K562 (cell line): ENCODE data around the gene ADCY9. TPM values are rescaled to one million over a fixed set of nuclear protein-coding genes. Genes with fewer than 3 reads are reported as not detected.

ENCODE experiments used
- ATAC-seq: fragments of 200-7000 bp; cut with Tn5 transposase; 3 replicates; pipeline ENCODE4 v1.9.1; 2020; ENCODE audit warnings: moderate library complexity
- BruUV-seq: library from RNA; stranded (reverse); fragments of 400-500 nt; replicated peaks from 2 replicates; lab custom pipeline; 2021; lab: Mats Ljungman, UMichigan
- CTCF ChIA-PET: fragments of 300-600 bp; formaldehyde crosslinking; extraction: SDS; loops from one replicate; lab custom pipeline; 2021; ENCODE audit warnings: low intra/inter-chr PET ratio; lab: Yijun Ruan, JAX
- POLR2A ChIA-PET: fragments of 300-600, 350-650 bp; sonication (Branson Sonifier 250); formaldehyde crosslinking; extraction: SDS; loops from one replicate; lab custom pipeline; 2021; ENCODE audit warnings: antibody characterized with exemption, inconsistent platforms; lab: Yijun Ruan, JAX
- DNase-seq, 4 experiments: peaks; one replicate each; pipeline versions ENCODE4 v3.0.0 to v3.0.0-alpha.2; 2011 to 2018; ENCODE audit warnings: low spot score in 3 of 4, mixed read lengths in 3 of 4; ENCODE audit errors: extremely low read depth in 1 of 4
- FAIRE-seq: peaks from 2 replicates; lab custom pipeline; 2011; peaks lifted over from hg19 to GRCh38; lab: Jason Lieb, UNC
- H2AFZ ChIP-seq: 2 replicates; pipeline ENCODE4 v1.6.0; 2011; ENCODE audit warnings: low read depth, low read length, control low read depth, inconsistent platforms
- H3K27ac ChIP-seq: fragments of 200-600 bp; 3 replicates; pipeline ENCODE4 v1.8.0; 2011; ENCODE audit warnings: low read depth, mild to moderate bottlenecking, control low read depth, inconsistent platforms, low read length, moderate library complexity, mixed read lengths; ENCODE audit errors: extremely low read depth
- H3K27me3 ChIP-seq, 2 experiments: fragments of 300-600 bp in 1 of 2; 2 replicates in 1 of 2; 3 replicates in 1 of 2; pipeline versions ENCODE4 v1.6.0 to v1.8.0; 2011; ENCODE audit warnings: inconsistent platforms in 2 of 2, low read length in 2 of 2, mild to moderate bottlenecking in 1 of 2, mixed read lengths in 1 of 2, moderate library complexity in 1 of 2; ENCODE audit not compliant: control insufficient read depth in 2 of 2, insufficient read depth in 2 of 2
- H3K36me3 ChIP-seq: fragments of 300-600 bp; 3 replicates; pipeline ENCODE4 v1.8.0; 2011; ENCODE audit warnings: mild to moderate bottlenecking, low read length, inconsistent platforms; ENCODE audit not compliant: control insufficient read depth, insufficient read depth
- H3K4me1 ChIP-seq, 2 experiments: fragments of 200-600 bp in 1 of 2; replicated peaks in 1 of 2; 2 replicates in 1 of 2; 3 replicates in 1 of 2; pipeline versions ENCODE4 v1.5.1 to v1.8.0; 2011; ENCODE audit warnings: inconsistent platforms in 2 of 2, low read length in 2 of 2, mild to moderate bottlenecking in 1 of 2, mixed read lengths in 1 of 2, moderate library complexity in 1 of 2; ENCODE audit not compliant: control insufficient read depth in 2 of 2, insufficient read depth in 2 of 2
- H3K4me2 ChIP-seq: 2 replicates; pipeline ENCODE4 v1.6.1; 2011; ENCODE audit warnings: low read length, control low read depth, inconsistent platforms, mixed read lengths; ENCODE audit not compliant: insufficient read depth
- H3K4me3 ChIP-seq: fragments of 200-600 bp; sonication (generic), shearing (Covaris generic); 2 replicates; pipeline ENCODE4 v1.5.1; 2016; ENCODE audit warnings: control low read depth, inconsistent platforms
- H3K79me2 ChIP-seq: fragments of 200-600 bp; 3 replicates; pipeline ENCODE4 v1.8.0; 2011; ENCODE audit warnings: low read length, inconsistent platforms; ENCODE audit not compliant: control insufficient read depth, insufficient read depth
- H3K9ac ChIP-seq, 2 experiments: 2 replicates each; pipeline versions ENCODE4 v1.6.0 to v1.6.1; 2011; ENCODE audit warnings: low read depth in 2 of 2, low read length in 2 of 2, control low read depth in 1 of 2, inconsistent platforms in 1 of 2, mild to moderate bottlenecking in 1 of 2, mixed read lengths in 1 of 2; ENCODE audit not compliant: insufficient read depth in 1 of 2
- H3K9me1 ChIP-seq: one replicate; pipeline ENCODE4 v1.6.0; 2011; ENCODE audit warnings: inconsistent platforms, mild to moderate bottlenecking, low read length, moderate library complexity; ENCODE audit not compliant: control insufficient read depth, insufficient read depth
- H3K9me3 ChIP-seq: replicated peaks from 2 replicates; pipeline ENCODE4 v1.5.1; 2011; ENCODE audit warnings: low read depth, low read length, inconsistent platforms; ENCODE audit not compliant: control insufficient read depth, insufficient read depth
- H4K20me1 ChIP-seq: replicated peaks from 2 replicates; pipeline ENCODE4 v1.6.1; 2011; ENCODE audit warnings: low read length, inconsistent platforms, mixed read lengths; ENCODE audit not compliant: control insufficient read depth, insufficient read depth
- E2F6 ChIP-seq, 2 experiments: IDR thresholded peaks; 2 replicates each; pipeline ENCODE4 v1.6.1; 2011; ENCODE audit warnings: borderline replicate concordance in 1 of 2, control low read depth in 1 of 2, low read depth in 1 of 2, low read length in 1 of 2, mild to moderate bottlenecking in 1 of 2, mixed read lengths in 1 of 2, moderate library complexity in 1 of 2; ENCODE audit not compliant: insufficient read depth in 1 of 2, insufficient read length in 1 of 2, poor library complexity in 1 of 2, severe bottlenecking in 1 of 2; ENCODE audit errors: extremely low read depth in 1 of 2
- SMARCE1 ChIP-seq: fragments of 450-650 bp; IDR thresholded peaks from 2 replicates; pipeline ENCODE4 v1.7.1; 2016; ENCODE audit warnings: mild to moderate bottlenecking
- WGBS: fragments of 100-300 bp; shearing (Covaris generic); methylation state at CpG from one replicate; pipeline ENCODE4 v1.1.6; 2016; ENCODE audit warnings: low coverage, mixed read lengths; ENCODE audit not compliant: insufficient coverage; ENCODE audit errors: missing lambda C conversion rate; 5-methylcytosine and 5-hydroxymethylcytosine counted together
- in situ Hi-C: fragments of 300-500 bp; cut with MboI; formaldehyde crosslinking; loops from 4 replicates; pipeline ENCODE4 v1.15.0; 2018; ENCODE audit warnings: inconsistent platforms, mixed read lengths
- intact Hi-C: fragments of 100-400 bp; cut with micrococcal nuclease; formaldehyde crosslinking; loops from 2 replicates; pipeline ENCODE4 v1.14.2; 2022
- polyA plus RNA-seq, 8 experiments: library from polyadenylated mRNA; depleted of rRNA in 4 of 8; stranded (reverse) in 5 of 8; unstranded in 3 of 8; fragments of >200 nt; fragmentation: Nextera tagmentation in 2 of 8; fragmentation: Illumina TruSeq in 1 of 8; extraction: Ambion mirVana in 2 of 8; extraction: Trizol in 1 of 8; gene quantifications; 2 replicates each; pipeline versions ENCODE4 v1.2.1 to v1.2.3, GENCODE V29; 2011 to 2014; ENCODE audit warnings: inconsistent platforms in 1 of 8, missing spikeins in 1 of 8
- total RNA-seq, 7 experiments: library from RNA; depleted of rRNA in 6 of 7; stranded (reverse); fragments of >200 nt in 6 of 7; fragmentation: Illumina TruSeq in 2 of 7; extraction: Trizol in 2 of 7; gene quantifications; 2 replicates each; pipeline versions ENCODE4 v1.2.1 to v1.2.3, GENCODE V29; 2011 to 2021; ENCODE audit warnings: low replicate concordance in 1 of 7
- TF ChIP-seq, protein P1 (sequence below), 2 experiments: fragments of 450-650 bp in 1 of 2; sonication (generic) in 1 of 2; formaldehyde crosslinking in 1 of 2; IDR thresholded peaks in 1 of 2; conservative IDR thresholded peaks in 1 of 2; 2 replicates each; pipeline versions ENCODE4 v1.6.1 to v1.8.1; 2016 to 2023; ENCODE audit warnings: mild to moderate bottlenecking in 2 of 2, moderate library complexity in 2 of 2, inconsistent platforms in 1 of 2, missing genetic modification reagents in 1 of 2

Gene ADCY9
- total and polyA plus RNA-seq, 9 of the 15 experiments (the other 6 are each of a cell fraction or from before 2014, with no cell fraction given): 0.03 to 0.29 (median 0.17) TPM

GRCh38 chr16:3998793-3999478, 117.3 kb downstream of the ADCY9 start:
- TF ChIP-seq SMARCE1 (no peak), E2F6 (IDR thresholded peaks at IDR 0.05; ENCODE audit: borderline replicate concordance in 1 of 2, extremely low read depth in 1 of 2, insufficient read depth in 1 of 2, insufficient read length in 1 of 2, low read depth in 1 of 2, low read length in 1 of 2, poor library complexity in 1 of 2, severe bottlenecking in 1 of 2) (no peak)
- TF ChIP-seq, protein P1, sequence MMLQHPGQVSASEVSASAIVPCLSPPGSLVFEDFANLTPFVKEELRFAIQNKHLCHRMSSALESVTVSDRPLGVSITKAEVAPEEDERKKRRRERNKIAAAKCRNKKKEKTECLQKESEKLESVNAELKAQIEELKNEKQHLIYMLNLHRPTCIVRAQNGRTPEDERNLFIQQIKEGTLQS (IDR thresholded peaks at IDR 0.05): peak; percentile 14; the same call in 1 of the 2 replicates
- TF ChIP-seq, protein P1 (CRISPR knock-in tag; conservative IDR thresholded peaks at IDR 0.05): no peak
- H4K20me1 ChIP-seq: 0 out of 2 replicates have a peak, but pooled peaks cover 6% of the 10 kb centered on the region
- peaks cover 30 to 58% of the 10 kb centered on the region in 2 experiments for H3K27me3 ChIP-seq
- no peaks in the 10 kb centered on the region for H3K9me3 ChIP-seq
- CTCF ChIA-PET: no interaction called here
- H3K27ac ChIP-seq: no peak overlapping the region
- H3K9ac ChIP-seq: no peak overlapping the region; a peak in 1 of 4 replicates
- H3K9me1 ChIP-seq: no peaks in the 10 kb centered on the region
- in situ Hi-C loops: no loop called here
- 2% methylated on average over 13 of the region's 13 CpGs for WGBS
- POLR2A ChIA-PET: interaction anchor here (1.4 kb wide), 1 partner anchor 9 kb away, joined by 4 read pairs; no protein-coding TSS in a partner anchor
- FAIRE-seq: no peak
- ATAC-seq: no peak
- peaks cover 0 to 4% of the 10 kb centered on the region in 2 experiments; a peak in 3 of 5 replicates for H3K4me1 ChIP-seq
- no peak overlapping the region for H3K4me3 ChIP-seq
- DNase-seq: no peak
- no peaks in the 10 kb centered on the region for H3K79me2 ChIP-seq
- BruUV-seq: no TSS peak
- H2AFZ ChIP-seq: no peak overlapping the region
- no peaks in the 10 kb centered on the region for H3K36me3 ChIP-seq
- no peak overlapping the region for H3K4me2 ChIP-seq
- intact Hi-C loops: no loop called here
